Ascending aorta (tissue), 2 donors: ENCODE measurements around the gene SLC52A1. TPM values are rescaled to one million over a fixed set of nuclear protein-coding genes. Genes with fewer than 3 reads are reported as not detected.

Source experiments
- DNase-seq, 2 donors: peaks; one replicate each; pipeline ENCODE4 v3.0.0-alpha.2; 2019; ENCODE audit warnings: low spot score in 2 of 2
- H3K27ac ChIP-seq, 2 donors: fragments of 200-600 bp; sonication (generic); one replicate each; pipeline ENCODE4 v1.5.1; 2016 to 2017; ENCODE audit warnings: mild to moderate bottlenecking in 1 of 2
- H3K27me3 ChIP-seq: fragments of 200-600 bp; sonication (generic); one replicate; pipeline ENCODE4 v1.5.1; 2017
- H3K36me3 ChIP-seq, 2 donors: fragments of 200-600 bp; sonication (generic); one replicate each; pipeline ENCODE4 v1.5.1; 2016
- H3K4me1 ChIP-seq, 2 donors: fragments of 200-600 bp; sonication (generic); one replicate each; pipeline ENCODE4 v1.5.1; 2016 to 2017; ENCODE audit warnings: mild to moderate bottlenecking in 1 of 2
- H3K4me3 ChIP-seq, 2 donors: fragments of 200-600 bp; sonication (generic); one replicate each; pipeline ENCODE4 v1.5.1; 2016 to 2017; ENCODE audit warnings: mild to moderate bottlenecking in 1 of 2
- H3K9me3 ChIP-seq, 2 donors: fragments of 200-600 bp; sonication (generic); one replicate each; pipeline ENCODE4 v1.5.1; 2016
- CTCF ChIP-seq, 3 experiments: fragments of 200-600 bp in 2 of 3; fragments of 450-650 bp in 1 of 3; sonication (generic) in 2 of 3; IDR thresholded peaks; one replicate each; pipeline ENCODE4 v1.5.1; 2016 to 2019; ENCODE audit warnings: antibody characterized with exemption in 3 of 3, mild to moderate bottlenecking in 1 of 3, moderate library complexity in 1 of 3
- intact Hi-C: fragments of 100-400 bp; cut with DNase I; formaldehyde crosslinking; loops from one replicate; pipeline ENCODE4 v1.15.1; 2023
- total RNA-seq: library from RNA; depleted of rRNA; stranded (reverse); fragments of >200 nt; gene quantifications from one replicate; pipeline ENCODE4 v1.1.0, GENCODE V29; 2016

Gene SLC52A1
- total RNA-seq, 1 donor from 2014 or later: not detected

GRCh38 chr17:5020502-5021023, 14.7 kb downstream of the SLC52A1 start:
- no peak overlapping the region for H3K4me3 ChIP-seq
- intact Hi-C loops: no loop called here
- H3K27ac ChIP-seq: no peak overlapping the region
- H3K9me3 ChIP-seq: no peaks in the 10 kb centered on the region
- TF ChIP-seq CTCF (IDR thresholded peaks at IDR 0.05): no peak
- peaks cover 66 to 87% of the 10 kb centered on the region in 2 donors for H3K36me3 ChIP-seq
- no peaks in the 10 kb centered on the region for H3K4me1 ChIP-seq
- DNase-seq: no peak
- no peaks in the 10 kb centered on the region for H3K27me3 ChIP-seq

- Histone ChIP-seq H3K4me1 (no peaks in the 10 kb centered on the region), H3K27ac (no peak overlapping the region), H3K4me3 (no peak overlapping the region), H3K9me3 (no peaks in the 10 kb centered on the region), H3K27me3 (no peaks in the 10 kb centered on the region), H3K36me3 (peaks cover 75 to 95% of the 10 kb centered on the region in 2 donors)
- intact Hi-C loops: no loop called here
- TF ChIP-seq CTCF (IDR thresholded peaks at IDR 0.05): no peak
- DNase-seq: no peak
These were observed 15.7 kb downstream of the SLC52A1 start for GRCh38 chr17:5019475-5019956.

GRCh38 chr17:5014357-5014756, 20.9 kb downstream of the SLC52A1 start:
- no peaks in the 10 kb centered on the region for H3K27me3 ChIP-seq
- H3K27ac ChIP-seq: no peak overlapping the region
- H3K4me3 ChIP-seq: no peak overlapping the region
- H3K36me3 ChIP-seq: peaks cover 74 to 91% of the 10 kb centered on the region in 2 donors
- no peaks in the 10 kb centered on the region for H3K9me3 ChIP-seq
- no peaks in the 10 kb centered on the region for H3K4me1 ChIP-seq
- intact Hi-C loops: no loop called here
- DNase-seq: no peak
- no peak for TF ChIP-seq CTCF (IDR thresholded peaks at IDR 0.05)

- Histone ChIP-seq H3K36me3 (peaks cover 85 to 93% of the 10 kb centered on the region in 2 donors), H3K9me3 (no peaks in the 10 kb centered on the region), H3K27ac (no peak overlapping the region), H3K4me1 (no peaks in the 10 kb centered on the region), H3K27me3 (no peaks in the 10 kb centered on the region), H3K4me3 (no peak overlapping the region)
- TF ChIP-seq CTCF (IDR thresholded peaks at IDR 0.05): no peak
- DNase-seq: no peak
- intact Hi-C loops: no loop called here
These were observed 23.3 kb downstream of the SLC52A1 start for GRCh38 chr17:5011928-5012327.

- DNase-seq: no peak
- intact Hi-C loops: no loop called here
- no peak overlapping the region for H3K4me3 ChIP-seq
- no peak overlapping the region for H3K27ac ChIP-seq
- H3K9me3 ChIP-seq: no peaks in the 10 kb centered on the region
- H3K36me3 ChIP-seq: peaks cover 73 to 77% of the 10 kb centered on the region in 2 donors
- H3K27me3 ChIP-seq: no peaks in the 10 kb centered on the region
- peaks cover 6 to 17% of the 10 kb centered on the region in 2 donors for H3K4me1 ChIP-seq
- no peak for TF ChIP-seq CTCF (IDR thresholded peaks at IDR 0.05)
These were observed 31.9 kb downstream of the SLC52A1 start for GRCh38 chr17:5003214-5003867.
